Fibroblast of lung (primary cell): Measurements from ENCODE around the gene PTPRA. TPM values are rescaled to one million over a fixed set of nuclear protein-coding genes. Genes with fewer than 3 reads are reported as not detected.
"Not testable (repeated sequence)": the region's sequence is repeated elsewhere in the genome, so short reads cannot be mapped to it uniquely, and the experiment has no call there.

Experiments used
- DNase-seq, 2 donors: peaks; one replicate each; pipeline versions ENCODE4 v3.0.0 to v3.0.0-alpha.2; 2010; ENCODE audit warnings: low read depth in 2 of 2
- H2AFZ ChIP-seq: 2 replicates; pipeline ENCODE4 v1.5.1; 2012; ENCODE audit warnings: low read length, control low read depth, inconsistent platforms
- H3K27ac ChIP-seq: 2 replicates; pipeline ENCODE4 v1.5.1; 2011; ENCODE audit warnings: low read length, control low read depth; ENCODE audit not compliant: insufficient read depth
- H3K27me3 ChIP-seq: 2 replicates; pipeline ENCODE4 v1.5.1; 2011; ENCODE audit warnings: mild to moderate bottlenecking, low read length; ENCODE audit not compliant: control insufficient read depth, insufficient read depth
- H3K36me3 ChIP-seq: 2 replicates; pipeline ENCODE4 v1.5.1; 2011; ENCODE audit warnings: low read length; ENCODE audit not compliant: control insufficient read depth, insufficient read depth
- H3K4me1 ChIP-seq: 2 replicates; pipeline ENCODE4 v1.5.1; 2011; ENCODE audit warnings: low read length; ENCODE audit not compliant: control insufficient read depth, insufficient read depth; ENCODE audit errors: extremely low read depth
- H3K4me2 ChIP-seq: 2 replicates; pipeline ENCODE4 v1.5.1; 2011; ENCODE audit warnings: low read length, control low read depth; ENCODE audit not compliant: insufficient read depth; ENCODE audit errors: extremely low read depth
- H3K4me3 ChIP-seq, 4 experiments: fragments of 200-600 bp in 1 of 4; sonication (generic) in 1 of 4; replicated peaks in 1 of 4; 2 replicates each; pipeline ENCODE4 v1.5.1; 2011 to 2016; ENCODE audit warnings: low read length in 4 of 4, low read depth in 3 of 4, mild to moderate bottlenecking in 3 of 4, control low read depth in 2 of 4, inconsistent platforms in 1 of 4, mixed read lengths in 1 of 4; ENCODE audit not compliant: insufficient read depth in 1 of 4; ENCODE audit errors: control extremely low read depth in 1 of 4
- H3K79me2 ChIP-seq: 2 replicates; pipeline ENCODE4 v1.5.1; 2012; ENCODE audit warnings: mild to moderate bottlenecking, low read length, inconsistent platforms; ENCODE audit not compliant: control insufficient read depth, insufficient read depth
- H3K9ac ChIP-seq: 2 replicates; pipeline ENCODE4 v1.5.1; 2011; ENCODE audit warnings: mild to moderate bottlenecking, low read length, control low read depth; ENCODE audit not compliant: insufficient read depth
- H3K9me3 ChIP-seq: 2 replicates; pipeline ENCODE4 v1.5.1; 2012; ENCODE audit warnings: low read depth, low read length; ENCODE audit not compliant: control insufficient read depth, insufficient read depth
- H4K20me1 ChIP-seq: 2 replicates; pipeline ENCODE4 v1.5.1; 2011; ENCODE audit warnings: low read length; ENCODE audit not compliant: control insufficient read depth, insufficient read depth; ENCODE audit errors: extremely low read depth
- EZH2 ChIP-seq: IDR thresholded peaks from 2 replicates; pipeline ENCODE4 v1.5.1; 2012; ENCODE audit warnings: low read length, control low read depth, mild to moderate bottlenecking; ENCODE audit errors: missing control alignments
- polyA plus RNA-seq, 2 donors: library from polyadenylated mRNA; depleted of rRNA in 1 of 2; stranded (reverse) in 1 of 2; unstranded in 1 of 2; fragments of >200 nt; gene quantifications; 2 replicates each; pipeline ENCODE4 v1.2.1, GENCODE V29; 2011 to 2012; ENCODE audit warnings: missing spikeins in 1 of 2
- total RNA-seq: library from RNA; depleted of rRNA; stranded (reverse); fragments of >200 nt; gene quantifications from 2 replicates; pipeline ENCODE4 v1.2.1, GENCODE V29; 2014
- TF ChIP-seq, protein P1 (sequence below), 2 donors: IDR thresholded peaks in 1 of 2; conservative IDR thresholded peaks in 1 of 2; 1 replicate in 1 of 2; 2 replicates in 1 of 2; pipeline ENCODE4 v1.5.1; 2011 to 2012; ENCODE audit warnings: low read length in 2 of 2, control low read depth in 1 of 2, inconsistent platforms in 1 of 2, low read depth in 1 of 2, mild to moderate bottlenecking in 1 of 2

The PTPRA gene
- total and polyA plus RNA-seq, 2 donors (not counting 1 experiment from before 2014, with no cell fraction given) = 27.9 to 127 TPM

DNA sequence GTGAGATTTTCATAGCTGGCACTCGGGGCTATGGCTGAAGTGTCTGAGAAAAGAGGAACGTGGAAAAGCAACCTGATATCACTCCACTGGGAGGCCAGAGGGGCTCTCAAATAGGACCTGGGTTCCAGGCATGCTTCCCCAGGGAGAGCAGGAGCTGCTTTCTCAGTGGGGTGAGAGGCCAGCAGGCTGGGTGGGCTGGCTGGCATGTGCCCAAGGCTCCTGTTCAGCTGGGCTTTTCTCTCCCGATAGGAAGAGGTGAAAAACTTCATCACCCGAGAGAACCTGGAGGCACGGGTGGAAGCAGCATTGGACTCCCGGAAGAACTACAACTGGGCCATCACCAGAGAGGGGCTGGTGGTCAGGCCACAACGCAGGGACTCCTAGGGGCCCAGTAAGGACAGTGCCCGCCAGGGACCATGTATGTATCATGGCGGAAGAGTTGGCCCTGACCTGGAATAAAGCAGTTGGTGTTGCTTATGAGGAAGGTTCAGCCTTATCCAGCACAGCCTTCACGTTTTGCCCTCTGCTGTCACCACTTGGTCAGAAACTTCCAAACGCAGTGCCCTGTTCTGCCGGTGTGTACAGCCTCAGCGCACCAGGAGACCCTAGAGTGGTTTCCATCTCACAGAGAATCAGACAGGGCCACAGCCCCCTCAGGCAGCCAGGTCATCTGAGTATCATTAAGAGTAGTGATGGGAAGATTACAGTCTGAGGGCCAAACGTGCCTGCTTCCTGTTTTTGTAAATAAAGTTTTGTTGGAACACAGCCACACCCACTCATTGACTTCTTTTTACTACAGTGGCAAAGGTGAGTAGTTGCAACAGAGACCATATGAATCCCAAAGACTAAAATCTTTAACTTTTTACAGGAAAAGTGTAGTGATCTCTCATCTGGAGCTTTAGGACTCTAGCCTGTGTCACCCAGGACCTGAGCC, 174.5 kb downstream of the PTPRA start:
- no peaks in the 10 kb centered on the region for H3K27me3 ChIP-seq

GRCh38 chr20:3051385-3052019, 178.2 kb downstream of the PTPRA start:
- no peaks in the 10 kb centered on the region for H3K9me3 ChIP-seq
- H3K27me3 ChIP-seq = no peaks in the 10 kb centered on the region
- peaks cover 8% of the 10 kb centered on the region for H3K79me2 ChIP-seq
- no peak overlapping the region for H2AFZ ChIP-seq
- H3K4me2 ChIP-seq = no peak overlapping the region
- TF ChIP-seq, protein P1, sequence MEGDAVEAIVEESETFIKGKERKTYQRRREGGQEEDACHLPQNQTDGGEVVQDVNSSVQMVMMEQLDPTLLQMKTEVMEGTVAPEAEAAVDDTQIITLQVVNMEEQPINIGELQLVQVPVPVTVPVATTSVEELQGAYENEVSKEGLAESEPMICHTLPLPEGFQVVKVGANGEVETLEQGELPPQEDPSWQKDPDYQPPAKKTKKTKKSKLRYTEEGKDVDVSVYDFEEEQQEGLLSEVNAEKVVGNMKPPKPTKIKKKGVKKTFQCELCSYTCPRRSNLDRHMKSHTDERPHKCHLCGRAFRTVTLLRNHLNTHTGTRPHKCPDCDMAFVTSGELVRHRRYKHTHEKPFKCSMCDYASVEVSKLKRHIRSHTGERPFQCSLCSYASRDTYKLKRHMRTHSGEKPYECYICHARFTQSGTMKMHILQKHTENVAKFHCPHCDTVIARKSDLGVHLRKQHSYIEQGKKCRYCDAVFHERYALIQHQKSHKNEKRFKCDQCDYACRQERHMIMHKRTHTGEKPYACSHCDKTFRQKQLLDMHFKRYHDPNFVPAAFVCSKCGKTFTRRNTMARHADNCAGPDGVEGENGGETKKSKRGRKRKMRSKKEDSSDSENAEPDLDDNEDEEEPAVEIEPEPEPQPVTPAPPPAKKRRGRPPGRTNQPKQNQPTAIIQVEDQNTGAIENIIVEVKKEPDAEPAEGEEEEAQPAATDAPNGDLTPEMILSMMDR (conservative IDR thresholded peaks at IDR 0.05 in 1 of 2, IDR thresholded peaks at IDR 0.05 in 1 of 2; ENCODE audit: low read depth in 1 of 2, low read length in 2 of 2) = no peak
- no peak for TF ChIP-seq EZH2
- H4K20me1 ChIP-seq = no peaks in the 10 kb centered on the region
- H3K4me1 ChIP-seq = no peaks in the 10 kb centered on the region
- H3K4me3 ChIP-seq = no peak overlapping the region
- DNase-seq = no peak
- no peak overlapping the region for H3K9ac ChIP-seq
- peaks cover 17% of the 10 kb centered on the region for H3K36me3 ChIP-seq
- H3K27ac ChIP-seq = no peak overlapping the region

More for the DNA sequence above, 174.5 kb downstream of the PTPRA start:
- no peak overlapping the region for H3K27ac ChIP-seq
- TF ChIP-seq, protein P1 (conservative IDR thresholded peaks at IDR 0.05 in 1 of 2, IDR thresholded peaks at IDR 0.05 in 1 of 2; ENCODE audit: low read depth in 1 of 2, low read length in 2 of 2) = no peak
- TF ChIP-seq EZH2 = no peak
- H3K79me2 ChIP-seq = peaks cover 9% of the 10 kb centered on the region
- H3K9me3 ChIP-seq = no peaks in the 10 kb centered on the region
- no peak overlapping the region for H3K9ac ChIP-seq
- peaks cover 17% of the 10 kb centered on the region for H3K36me3 ChIP-seq
- DNase-seq = no peak
- H3K4me3 ChIP-seq = peak overlapping the region in 1 of 4 experiments; percentile 80
- H2AFZ ChIP-seq = no peak overlapping the region
- H3K4me1 ChIP-seq = peaks cover 3% of the 10 kb centered on the region
- no peak overlapping the region for H3K4me2 ChIP-seq
- H4K20me1 ChIP-seq = no peaks in the 10 kb centered on the region

- no peak overlapping the region for H3K27ac ChIP-seq
- no peak for TF ChIP-seq EZH2
- TF ChIP-seq, protein P1 (conservative IDR thresholded peaks at IDR 0.05 in 1 of 2, IDR thresholded peaks at IDR 0.05 in 1 of 2; ENCODE audit: low read depth in 1 of 2, low read length in 2 of 2) = no peak
- H4K20me1 ChIP-seq = no peaks in the 10 kb centered on the region
- H3K4me2 ChIP-seq = no peak overlapping the region
- no peak overlapping the region for H3K9ac ChIP-seq
- no peaks in the 10 kb centered on the region for H3K36me3 ChIP-seq
- no peak for DNase-seq
- H3K27me3 ChIP-seq = no peaks in the 10 kb centered on the region
- no peak overlapping the region for H3K4me3 ChIP-seq
- H3K79me2 ChIP-seq = no peaks in the 10 kb centered on the region
- H3K9me3 ChIP-seq = no peaks in the 10 kb centered on the region
- no peaks in the 10 kb centered on the region for H3K4me1 ChIP-seq
- H2AFZ ChIP-seq = no peak overlapping the region
These were observed 186.2 kb downstream of the PTPRA start for GRCh38 chr20:3059489-3059888.

- peaks cover 10% of the 10 kb centered on the region for H3K4me1 ChIP-seq
- not testable (repeated sequence) for H3K4me3 ChIP-seq, H3K4me2 ChIP-seq, DNase-seq, H4K20me1 ChIP-seq, H3K9me3 ChIP-seq, H3K27ac ChIP-seq, H3K9ac ChIP-seq, H3K27me3 ChIP-seq, H3K36me3 ChIP-seq, H2AFZ ChIP-seq, H3K79me2 ChIP-seq
These were observed 190.8 kb downstream of the PTPRA start for GRCh38 chr20:3064119-3064518.
